HG03571 (cell line): ENCODE measurements around the gene TEX14.
"Not testable (repeated sequence)": the region's sequence is repeated elsewhere in the genome, so short reads cannot be mapped to it uniquely, and the experiment has no call there.

Experiments used
- ATAC-seq: cut with Tn5 transposase; IDR thresholded peaks from one replicate; pipeline ENCODE4 v1.9.1; 2021; ENCODE audit not compliant: unreplicated experiment

Gene TEX14

DNA sequence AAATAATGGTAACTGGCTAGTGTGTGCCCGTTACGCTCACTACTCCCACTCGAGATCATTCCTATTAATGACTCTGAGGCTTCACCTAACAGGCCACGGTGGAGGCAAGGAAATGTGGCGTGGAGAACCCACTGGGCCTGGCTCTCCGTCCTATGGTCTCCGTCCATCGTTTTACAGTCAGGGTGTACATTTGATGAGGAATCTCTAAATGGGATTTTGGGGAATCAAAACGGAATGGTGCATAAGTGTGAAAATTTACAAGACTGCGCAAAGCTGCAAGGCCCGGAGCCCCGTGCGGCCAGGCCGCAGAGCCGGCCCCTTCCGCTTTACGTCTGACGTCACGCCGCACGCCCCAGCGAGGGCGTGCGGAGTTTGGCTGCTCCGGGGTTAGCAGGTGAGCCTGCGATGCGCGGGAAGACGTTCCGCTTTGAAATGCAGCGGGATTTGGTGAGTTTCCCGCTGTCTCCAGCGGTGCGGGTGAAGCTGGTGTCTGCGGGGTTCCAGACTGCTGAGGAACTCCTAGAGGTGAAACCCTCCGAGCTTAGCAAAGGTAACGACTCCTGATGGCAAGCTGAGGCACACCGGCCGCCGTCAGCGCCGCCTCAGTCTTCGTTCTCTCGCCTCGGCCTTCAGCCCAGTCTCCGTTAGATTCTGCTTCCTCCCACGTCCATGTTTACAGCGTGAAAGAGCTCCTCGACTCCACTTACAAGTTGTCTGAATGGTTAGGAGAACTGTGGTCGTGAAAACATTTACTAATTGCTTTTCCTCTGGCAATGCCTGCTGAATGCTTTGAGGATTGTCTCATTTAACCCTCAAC lies 602 bp upstream of the TEX14 start, which contains the start of gene RAD51C:
RAD51C (plus strand) TSS at position 364 of the 817 bp plus-strand sequence; CDS start at position 406, 42 bp downstream.
- peak; percentile 97 for ATAC-seq

DNA sequence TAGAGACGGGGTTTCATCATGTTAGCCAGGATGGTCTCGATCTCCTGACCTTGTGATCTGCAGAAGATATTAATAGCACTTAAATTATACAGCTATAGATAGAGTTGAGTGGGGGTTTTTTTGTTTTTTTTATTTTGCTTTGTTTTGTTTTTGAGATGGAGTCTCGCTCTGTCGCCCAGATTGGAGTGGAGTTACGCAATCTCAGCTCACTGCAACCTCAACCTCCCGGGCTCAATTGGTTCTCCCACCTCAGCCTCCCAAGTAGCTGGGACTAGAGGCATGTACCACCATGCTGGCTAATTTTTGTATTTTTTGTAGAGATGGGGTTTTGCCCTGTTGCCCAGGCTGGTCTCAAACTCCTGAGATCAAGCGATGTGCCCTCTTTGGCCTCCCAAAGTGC lies 1.8 kb downstream of the TEX14 start:
- ATAC-seq: not testable (repeated sequence)

DNA sequence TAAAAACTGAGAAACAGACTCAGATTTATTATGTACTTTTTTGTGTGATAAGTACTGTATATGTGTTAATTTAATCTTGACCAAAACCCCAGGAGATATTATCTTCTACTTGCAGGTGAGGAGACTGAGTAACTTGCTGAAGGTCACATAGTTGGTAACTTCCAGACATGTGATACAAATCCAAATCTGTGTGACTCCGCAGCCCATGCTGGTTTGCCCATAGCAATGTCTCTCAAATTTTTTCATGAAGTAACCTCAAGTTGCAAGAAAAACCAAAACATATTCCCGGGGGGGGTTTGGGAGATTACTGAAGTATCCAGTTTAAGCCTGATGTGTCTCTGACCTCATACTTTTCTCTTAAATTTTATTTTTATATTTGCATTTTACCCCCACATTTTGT lies 3.3 kb downstream of the TEX14 start:
- ATAC-seq: no peak

DNA sequence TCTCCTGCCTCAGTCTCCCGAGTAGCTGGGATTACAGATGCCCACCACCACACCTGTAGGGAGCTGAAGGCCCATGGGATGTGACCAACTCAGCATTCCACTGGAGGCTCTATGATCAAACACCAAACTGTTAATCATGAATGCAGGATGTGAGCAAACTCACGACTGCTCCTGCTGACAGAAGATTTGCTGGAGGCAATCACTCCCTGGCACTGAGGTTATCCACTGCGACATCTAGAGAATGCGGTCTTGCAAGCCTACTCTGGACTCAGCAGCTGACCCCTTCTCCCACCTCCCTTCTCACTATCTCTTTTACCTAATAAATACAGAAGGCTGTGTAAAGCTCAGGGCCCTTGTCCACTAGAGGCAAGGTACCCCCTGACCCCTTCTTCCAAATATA lies 4.9 kb downstream of the TEX14 start:
- ATAC-seq: no peak

DNA sequence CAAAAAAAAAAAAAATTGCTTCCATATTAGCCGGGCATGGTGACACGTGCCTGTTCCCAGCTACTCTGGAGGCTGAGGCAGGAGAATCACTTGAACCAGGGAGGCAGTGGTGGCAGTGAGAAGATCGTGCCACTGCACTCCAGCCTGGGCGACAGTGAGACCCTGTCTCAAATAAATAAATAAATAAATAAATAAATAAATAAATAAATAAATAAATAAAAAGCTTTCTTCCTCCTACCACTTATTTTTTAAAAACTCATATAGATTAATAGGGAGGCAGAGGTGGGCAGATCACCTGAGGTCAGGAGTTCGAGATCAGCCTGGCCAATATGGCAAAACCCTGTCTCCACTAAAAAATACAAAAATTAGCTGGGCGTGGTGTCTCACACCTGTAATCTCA lies 7.4 kb downstream of the TEX14 start:
- not testable (repeated sequence) for ATAC-seq

DNA sequence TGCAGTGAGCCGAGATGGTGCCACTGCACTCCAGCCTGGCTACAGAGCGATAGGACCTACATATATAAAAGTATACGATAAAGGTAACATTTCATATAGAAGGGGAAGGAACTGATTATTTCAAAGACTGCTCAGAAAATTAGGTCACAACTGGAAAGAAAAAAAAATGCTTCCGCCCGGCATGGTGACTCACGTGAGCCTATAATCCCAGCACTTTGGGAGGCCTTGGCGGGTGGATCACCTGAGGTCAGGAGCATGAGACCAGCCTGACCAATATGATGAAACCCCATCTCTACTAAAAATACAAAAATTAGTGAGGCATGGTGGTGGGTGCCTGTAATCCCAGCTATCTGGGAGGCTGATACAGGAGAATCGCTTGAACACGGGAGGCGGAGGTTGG lies 7.8 kb downstream of the TEX14 start:
- ATAC-seq: no peak

DNA sequence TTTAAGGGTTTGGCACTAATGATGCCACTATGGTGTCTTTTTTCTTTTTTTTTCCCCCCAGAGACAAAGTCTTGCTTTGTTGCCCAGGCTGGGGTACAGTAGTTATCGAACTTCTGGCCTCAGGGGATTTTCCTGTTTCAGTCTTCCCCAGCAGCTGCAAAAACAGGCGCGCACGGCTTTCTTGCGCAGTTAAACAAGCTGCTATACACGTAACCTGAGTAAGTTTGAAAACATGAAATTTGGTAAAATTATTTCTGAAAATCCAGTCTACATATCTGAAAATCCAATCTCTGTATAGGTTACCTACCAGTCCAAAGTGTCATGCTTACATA lies 11.8 kb downstream of the TEX14 start:
- ATAC-seq: no peak

DNA sequence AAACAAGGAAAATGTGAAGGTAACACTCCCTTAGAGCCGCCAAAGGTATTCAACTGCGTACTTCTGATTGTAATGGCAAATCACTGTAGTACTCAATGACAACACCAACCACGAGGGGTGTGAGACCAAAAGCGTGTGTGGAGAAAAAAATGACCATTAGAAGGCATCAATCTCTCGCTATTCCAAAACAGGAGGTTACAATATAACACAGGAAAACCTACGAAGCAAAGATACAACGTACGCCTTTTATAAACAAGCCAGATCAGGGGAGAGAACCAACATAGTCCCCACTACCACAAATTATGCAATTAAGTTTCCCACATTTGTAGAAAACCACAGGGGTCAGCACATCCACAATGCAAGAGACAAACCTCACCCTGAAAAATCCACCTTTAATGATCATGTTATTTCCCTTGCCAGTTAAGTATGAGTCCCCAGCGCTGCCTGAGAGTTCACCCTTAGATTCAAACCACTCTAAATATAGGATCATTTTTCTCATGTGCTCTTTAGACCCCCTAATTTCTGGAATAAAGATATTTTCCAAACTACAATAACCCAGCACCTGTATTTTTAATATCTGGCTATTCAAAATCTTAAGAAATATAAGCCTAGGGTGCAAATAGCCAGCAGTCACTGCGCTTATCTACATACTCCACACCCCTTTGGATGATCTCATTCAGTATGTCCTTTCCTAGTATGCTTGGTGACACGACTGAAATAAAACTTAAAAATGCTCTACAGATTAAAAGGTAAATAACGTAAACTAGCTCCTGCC lies 12.4 kb downstream of the TEX14 start:
- ATAC-seq: no peak

DNA sequence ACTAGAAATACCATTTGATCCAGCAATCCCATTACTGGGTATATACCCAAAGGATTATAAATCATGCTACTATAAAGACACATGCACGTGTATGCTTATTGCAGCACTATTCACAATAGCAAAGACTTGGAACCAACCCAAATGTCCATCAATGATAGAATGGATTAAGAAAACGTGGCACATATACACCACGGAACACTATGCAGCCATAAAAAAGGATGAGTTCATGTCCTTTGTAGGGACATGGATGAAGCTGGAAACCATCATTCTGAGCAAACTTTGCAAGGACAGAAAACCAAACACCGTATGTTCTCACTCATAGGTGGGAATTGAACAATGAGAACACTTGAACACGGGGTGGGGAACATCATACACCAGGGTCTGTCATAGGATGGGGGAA lies 13.6 kb downstream of the TEX14 start:
- not testable (repeated sequence) for ATAC-seq

DNA sequence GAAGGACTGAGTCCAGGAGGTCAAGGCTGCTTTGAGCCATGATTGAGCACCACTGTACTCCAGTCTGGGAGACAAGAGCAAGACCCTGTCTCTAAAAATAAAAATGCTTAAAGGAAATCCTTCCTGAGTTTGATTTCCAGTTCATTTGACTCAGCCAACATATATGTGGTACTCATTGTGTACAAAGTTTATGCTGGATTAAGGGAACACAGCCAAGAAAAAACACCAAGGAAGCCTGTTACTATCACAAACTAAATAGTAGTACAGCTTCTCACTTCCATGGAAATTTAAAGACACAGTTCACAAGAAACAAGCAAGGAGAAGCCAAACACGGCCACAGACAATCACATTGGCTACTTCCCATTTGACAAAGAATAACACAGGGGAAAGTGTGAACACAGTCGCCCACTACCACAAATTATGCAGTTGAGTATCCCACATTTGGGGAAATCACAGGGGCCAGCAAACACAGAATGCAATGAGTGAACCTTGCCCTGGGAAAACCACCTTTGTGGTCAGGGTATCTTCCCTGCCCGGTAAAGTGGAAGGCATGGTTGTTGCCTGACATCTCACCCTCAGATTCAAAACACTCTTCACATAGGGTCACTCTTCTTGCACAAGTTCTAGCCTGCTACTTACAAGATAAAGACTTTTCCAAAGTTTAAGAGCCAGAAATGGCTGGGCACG lies 14.5 kb downstream of the TEX14 start:
- no peak for ATAC-seq

DNA sequence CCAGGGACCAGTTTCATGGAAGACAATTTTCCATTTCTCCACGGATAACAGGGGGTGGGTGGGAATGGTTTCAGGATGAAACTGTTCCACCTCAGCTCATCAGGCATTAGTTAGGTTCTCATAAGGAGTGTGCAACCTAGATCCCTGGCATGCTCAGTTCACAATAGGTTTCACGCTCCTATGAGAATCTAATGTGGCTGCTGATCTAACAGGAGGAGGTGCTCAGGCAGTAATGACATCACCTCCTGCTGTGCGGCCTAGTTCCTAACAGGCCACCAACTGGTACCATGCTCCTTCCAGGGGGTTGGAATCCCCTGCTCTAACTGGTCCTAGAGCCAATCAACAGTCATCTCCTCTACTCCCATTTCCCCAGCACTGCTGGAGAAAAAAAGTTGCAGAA lies 19.9 kb downstream of the TEX14 start:
- no peak for ATAC-seq

DNA sequence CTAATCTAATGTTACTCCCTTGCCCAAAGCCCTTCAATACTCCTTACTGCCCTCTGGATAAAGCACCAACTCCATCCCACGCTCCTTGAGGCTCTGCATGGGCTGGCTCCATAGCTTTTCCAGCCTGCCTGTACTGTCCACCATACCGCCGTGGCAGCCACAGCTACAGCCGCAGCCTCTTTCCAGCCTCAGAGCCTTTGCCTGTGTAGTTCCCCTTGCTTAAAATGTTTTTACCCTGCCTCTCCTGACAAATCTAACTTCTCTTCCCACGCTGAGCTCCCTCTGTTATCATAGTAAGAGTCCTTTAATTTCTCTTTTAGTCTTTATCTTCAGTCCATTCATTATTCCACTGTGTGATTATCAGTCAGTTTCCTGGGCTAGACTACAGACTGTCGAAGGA lies 22.0 kb downstream of the TEX14 start:
- no peak for ATAC-seq

DNA sequence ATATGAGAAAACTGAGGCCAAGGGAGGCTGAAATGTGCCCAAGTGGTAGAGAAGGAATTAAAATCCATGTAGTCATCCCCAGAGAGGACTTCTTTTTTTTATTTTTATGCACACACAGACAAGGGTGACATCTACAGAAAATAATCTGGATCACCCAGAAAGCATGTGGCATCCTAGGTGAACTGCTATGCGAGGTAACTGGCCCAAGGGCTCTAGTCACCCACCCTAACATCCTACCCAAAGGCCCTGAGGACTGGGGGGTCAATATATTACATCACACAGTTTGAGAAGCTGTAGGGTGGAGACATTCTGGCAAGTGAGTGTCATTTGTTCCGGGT lies 23.3 kb downstream of the TEX14 start:
- no peak for ATAC-seq

DNA sequence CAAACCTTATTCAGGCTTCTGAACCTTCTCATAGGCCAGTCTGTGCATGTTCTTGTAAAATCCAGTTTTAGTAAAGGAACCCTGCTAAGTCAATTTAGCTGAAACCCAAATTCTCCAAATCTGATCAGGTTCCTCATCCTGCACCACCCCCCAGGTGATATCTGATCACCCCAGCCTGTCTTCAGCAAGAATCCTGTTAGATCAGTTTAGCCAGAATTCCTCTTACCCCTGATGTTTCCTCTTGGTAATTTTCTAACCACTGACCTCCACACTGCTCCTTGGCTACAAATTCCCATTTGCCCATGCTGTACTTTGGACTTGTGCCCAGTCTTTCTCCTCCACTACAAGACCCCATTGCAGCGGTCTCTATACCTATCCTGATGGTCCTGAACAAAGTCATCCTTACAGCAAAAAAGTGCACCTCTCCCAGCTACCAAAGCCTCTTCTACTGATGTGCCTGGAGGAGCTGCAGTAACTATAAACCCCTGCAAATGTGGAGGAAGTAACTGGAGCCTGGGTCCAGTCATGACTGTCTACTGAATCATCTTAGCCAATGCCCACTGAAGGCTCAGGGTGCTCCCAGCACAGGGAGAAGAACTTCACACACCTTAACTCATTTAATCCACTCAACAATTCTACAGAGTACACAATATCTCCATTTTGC lies 23.8 kb downstream of the TEX14 start:
- no peak for ATAC-seq

DNA sequence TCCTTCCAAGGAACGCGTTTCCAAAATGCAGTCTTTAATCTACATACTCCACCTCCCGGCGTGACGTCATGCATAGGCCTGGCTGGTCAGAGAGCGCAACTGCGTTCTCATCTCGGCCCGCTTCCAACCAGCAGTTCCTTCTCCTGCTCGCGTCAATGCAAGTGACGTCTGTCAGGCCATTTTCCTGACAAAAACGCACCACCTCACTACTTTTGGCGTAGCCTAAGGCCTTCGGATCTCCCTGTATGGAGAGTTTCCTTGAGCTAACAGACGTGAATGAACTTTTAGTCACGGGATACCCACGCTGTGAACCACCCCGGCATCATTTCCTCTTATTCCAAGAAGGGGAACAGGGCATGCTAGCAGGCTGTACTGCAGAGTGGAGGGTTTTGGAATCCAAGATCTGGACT lies 25.0 kb downstream of the TEX14 start:
- ATAC-seq: no peak

DNA sequence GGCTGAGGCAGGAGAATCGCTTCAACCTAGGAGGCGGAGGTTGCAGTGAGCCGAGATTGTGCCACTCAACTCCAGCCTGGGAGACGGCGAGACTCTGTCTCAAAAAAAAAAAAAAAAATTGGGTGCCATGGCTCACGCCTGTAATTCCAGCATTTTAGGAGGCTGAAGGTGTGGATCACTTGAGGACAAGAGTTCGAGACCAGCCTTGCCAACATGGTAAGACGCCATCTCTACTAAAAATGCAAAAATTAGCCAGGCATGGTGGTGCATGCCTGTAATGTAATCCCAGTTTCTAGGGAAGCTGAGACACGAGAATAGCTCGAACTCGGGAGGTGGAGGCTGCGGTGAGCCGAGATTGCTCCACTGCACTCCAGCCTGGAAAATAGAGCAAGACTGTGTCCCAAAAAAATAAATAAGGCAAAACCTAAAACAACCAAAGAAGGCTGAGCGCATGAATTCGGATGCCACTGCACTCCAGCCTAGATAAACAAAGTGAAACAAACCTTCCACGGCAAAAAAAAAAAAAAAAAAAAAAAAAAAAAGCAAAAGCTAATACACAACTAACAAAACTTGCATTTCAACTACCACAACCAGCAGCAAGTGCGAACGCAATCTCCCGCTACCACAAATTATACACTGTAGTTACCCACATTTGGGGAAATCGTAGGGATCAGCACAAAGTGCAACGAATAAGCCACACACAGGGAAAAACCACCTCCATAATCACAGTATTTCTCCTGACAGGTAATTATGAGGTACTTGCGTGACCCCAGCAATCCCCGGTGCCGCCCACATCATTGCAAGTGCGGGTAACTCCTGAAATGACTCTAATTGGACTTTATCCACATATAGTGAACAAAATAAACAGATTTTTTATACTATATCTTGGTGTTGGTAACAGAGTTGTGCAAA lies 25.6 kb downstream of the TEX14 start:
- ATAC-seq: no peak

DNA sequence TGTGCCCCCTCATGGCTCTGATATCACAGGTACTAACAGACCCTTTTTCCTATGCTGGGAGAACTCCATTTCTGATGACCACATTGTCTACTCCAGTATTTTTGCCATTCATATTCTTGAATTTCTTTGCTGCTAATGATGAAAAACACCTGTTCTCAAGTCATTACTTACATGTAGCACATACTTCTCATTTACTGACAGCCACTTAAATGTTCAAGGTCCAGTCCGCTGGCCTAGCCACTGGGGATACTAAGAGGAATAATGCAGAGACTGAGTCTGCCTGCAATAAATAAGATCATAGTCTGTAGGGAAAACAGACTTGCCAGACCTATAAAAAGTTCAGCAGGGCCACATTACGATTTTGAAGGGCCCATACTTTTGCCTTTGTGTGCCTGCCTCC lies 27.5 kb downstream of the TEX14 start:
- no peak for ATAC-seq

DNA sequence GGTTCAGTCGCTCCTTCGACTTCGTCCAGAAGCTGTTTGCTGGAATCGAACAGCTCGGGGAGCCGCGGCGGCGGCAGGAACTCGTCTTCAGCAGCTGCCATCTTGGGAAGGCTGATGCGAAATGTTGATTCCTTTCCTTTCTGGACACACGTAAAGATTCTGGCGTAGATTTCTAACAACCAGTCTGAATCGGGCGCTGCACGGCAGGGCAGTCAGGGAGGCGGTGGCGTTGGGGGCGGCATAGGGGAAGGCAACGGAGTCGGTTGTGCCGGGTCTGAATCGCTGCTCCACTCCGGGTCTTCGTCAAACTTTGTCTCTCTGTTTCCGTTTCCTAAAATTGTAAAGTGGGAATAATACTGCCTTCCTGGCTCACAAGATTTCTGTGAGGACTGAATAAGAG lies 30.3 kb downstream of the TEX14 start:
- ATAC-seq: no peak

DNA sequence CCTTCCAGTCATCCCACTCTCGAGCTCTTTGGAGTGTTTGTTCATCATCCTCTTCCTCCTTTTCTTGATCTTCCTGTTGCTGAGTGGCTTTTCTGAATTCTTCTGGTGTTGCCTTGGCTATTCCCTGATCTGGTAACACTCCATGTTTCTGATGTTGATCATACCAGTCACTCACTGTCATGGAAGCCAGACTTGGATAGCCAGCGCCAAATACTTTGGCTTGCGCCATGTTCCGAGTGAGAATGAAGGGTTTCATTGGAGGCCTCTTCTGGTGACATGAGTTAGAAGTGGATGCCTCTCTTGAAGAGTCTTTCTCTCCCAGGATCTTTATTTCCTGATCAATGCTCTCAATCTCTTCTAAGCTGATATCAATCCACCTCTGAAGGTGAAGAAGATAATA lies 31.2 kb downstream of the TEX14 start:
- no peak for ATAC-seq

DNA sequence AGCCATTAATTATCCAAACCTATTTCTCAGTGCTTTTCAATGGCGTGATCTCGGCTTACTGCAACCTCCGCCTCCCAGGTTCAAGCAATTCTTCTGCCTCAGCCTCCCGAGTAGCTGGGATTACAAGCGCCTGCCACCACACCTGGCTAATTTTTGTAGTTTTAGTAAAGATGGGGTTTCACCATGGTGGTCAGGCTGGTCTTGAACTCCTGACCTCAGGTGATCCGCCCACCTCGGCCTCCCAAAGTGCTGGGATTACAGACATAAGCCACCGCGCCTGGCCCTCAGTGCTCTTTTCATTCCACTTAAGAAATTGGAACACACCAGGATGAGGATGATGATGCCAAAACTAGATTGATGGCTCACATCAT lies 32.1 kb downstream of the TEX14 start:
- ATAC-seq: not testable (repeated sequence)
